Measurements from ENCODE around the gene TENM4.
"Not testable (repeated sequence)": the region's sequence is repeated elsewhere in the genome, so short reads cannot be mapped to it uniquely, and the experiment has no call there.

The TENM4 gene

DNA sequence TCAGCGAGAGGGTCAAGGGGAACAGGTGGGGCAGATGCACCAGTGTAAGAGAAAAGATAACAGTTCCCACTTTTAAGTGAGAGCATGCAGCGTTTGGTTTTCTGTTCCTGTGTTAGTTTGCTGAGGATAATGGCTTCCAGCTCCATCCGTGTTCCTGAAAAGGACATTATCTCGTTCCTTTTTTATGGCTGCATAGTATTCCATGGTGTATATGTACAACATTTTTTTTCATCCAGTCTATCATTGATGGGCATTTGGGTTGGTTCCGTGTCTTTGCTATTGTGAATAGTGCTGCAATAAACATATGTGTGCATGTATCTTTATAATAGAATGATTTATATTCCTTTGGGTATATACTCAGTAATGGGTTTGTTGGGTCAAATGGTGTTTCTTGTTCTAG lies 218.7 kb downstream of the TENM4 start:
- in situ Hi-C loops (cut with MboI; ENCODE audit: low sequenced_read_pairs) = not testable (repeated sequence)

DNA sequence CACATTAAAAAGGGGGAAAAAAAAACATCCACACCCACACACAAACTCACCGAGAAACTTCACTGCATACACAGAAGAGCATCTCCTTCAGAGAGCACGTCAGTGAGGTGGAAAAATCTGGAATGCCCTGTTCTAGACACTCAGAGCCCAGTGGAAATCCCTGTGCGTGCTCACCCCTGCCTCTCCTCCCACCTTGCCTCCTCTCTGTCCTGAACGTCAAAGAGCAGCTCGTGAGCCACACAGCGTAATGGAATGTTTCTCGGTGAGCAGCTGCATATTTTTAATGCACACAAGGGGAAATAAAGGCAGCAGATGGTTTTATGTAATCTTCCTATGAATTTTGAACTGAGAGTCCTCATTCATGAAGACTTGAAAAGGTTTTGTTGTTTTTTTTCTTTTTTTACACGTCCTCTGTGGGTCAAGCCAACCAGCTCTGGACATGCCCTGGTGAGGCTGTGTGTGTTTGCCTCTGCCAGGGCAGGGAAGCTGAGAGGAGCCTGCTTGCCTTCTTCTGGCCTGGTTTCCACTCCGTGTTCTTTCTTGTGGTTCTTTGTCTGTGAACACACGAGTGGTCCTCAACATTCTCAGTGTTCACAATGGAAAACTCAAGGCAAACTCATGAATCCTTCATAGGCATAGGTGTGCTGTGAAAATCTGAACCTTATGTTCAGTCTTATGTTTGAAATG lies 219.2 kb downstream of the TENM4 start:
- in situ Hi-C loops (cut with MboI; ENCODE audit: low sequenced_read_pairs) = no loop called here

- in situ Hi-C loops (cut with MboI; ENCODE audit: low sequenced_read_pairs) = no loop called here
These were observed 220.7 kb downstream of the TENM4 start for GRCh38 chr11:79220171-79220570.

DNA sequence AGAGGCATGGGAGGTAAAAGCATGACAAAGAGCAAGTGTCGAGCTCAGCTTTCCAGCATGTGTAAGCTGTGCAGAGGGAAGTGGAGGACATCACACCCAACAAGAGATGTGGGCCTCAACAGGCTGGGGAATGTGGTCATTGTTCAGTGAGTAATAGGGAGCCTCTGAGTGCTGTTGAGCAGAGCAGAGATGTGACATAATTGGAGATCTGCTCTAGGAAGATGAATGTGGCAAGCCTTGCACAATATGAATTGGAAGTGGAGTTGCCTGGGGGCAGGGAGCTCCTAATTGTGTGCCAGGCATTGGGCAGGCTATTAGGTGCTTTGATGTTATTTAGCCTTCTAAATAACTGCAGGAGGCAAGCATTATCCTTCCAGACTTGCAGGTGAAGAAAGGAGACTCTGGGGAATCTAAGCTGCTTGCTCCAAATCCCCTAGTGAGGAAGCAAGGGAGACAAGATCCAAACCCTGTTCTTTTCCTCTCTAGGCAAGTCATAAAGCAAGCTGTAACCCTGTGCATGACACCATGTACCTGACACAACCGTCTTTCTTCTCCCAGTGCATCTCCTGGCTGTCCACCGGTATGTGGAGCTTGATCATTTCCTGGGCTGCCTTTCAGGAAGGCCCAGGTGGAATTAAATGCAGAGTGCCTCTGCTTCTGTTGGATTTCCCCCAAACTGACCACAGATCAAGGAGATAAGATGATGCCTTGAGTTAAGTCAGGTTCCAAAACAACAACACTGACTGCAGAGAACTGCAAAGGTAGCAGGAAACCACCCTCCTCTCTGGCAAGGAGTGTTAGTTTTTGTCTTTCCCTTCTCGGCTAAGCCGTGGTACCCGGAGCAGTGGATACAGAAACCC lies 221.4 kb downstream of the TENM4 start:
- in situ Hi-C loops (cut with MboI; ENCODE audit: low sequenced_read_pairs) = no loop called here

- in situ Hi-C loops (cut with MboI; ENCODE audit: low sequenced_read_pairs) = no loop called here
These were observed 228.1 kb downstream of the TENM4 start for GRCh38 chr11:79212741-79213190.

- in situ Hi-C loops (cut with MboI; ENCODE audit: low sequenced_read_pairs) = no loop called here
These were observed 231.1 kb downstream of the TENM4 start for GRCh38 chr11:79209540-79210266.

DNA sequence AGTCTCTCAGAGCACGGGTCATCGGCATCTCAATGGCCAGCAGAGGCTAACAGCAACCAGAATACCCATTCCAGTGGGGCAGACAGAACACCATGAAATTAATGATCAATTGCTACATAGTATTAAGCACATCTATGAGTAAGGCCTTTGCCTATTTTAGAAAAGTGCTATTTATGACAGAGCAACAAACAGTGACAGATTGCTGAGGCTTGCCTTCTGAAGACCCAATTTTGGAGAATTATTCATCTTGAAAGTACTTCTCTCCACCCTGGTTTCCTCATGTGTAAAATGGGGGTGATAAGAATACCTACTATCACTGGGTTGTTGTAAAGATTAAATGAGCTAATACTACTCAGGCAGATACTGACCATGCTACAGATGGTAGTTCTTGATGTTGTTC lies 232.7 kb downstream of the TENM4 start:
- in situ Hi-C loops (cut with MboI; ENCODE audit: low sequenced_read_pairs) = no loop called here

DNA sequence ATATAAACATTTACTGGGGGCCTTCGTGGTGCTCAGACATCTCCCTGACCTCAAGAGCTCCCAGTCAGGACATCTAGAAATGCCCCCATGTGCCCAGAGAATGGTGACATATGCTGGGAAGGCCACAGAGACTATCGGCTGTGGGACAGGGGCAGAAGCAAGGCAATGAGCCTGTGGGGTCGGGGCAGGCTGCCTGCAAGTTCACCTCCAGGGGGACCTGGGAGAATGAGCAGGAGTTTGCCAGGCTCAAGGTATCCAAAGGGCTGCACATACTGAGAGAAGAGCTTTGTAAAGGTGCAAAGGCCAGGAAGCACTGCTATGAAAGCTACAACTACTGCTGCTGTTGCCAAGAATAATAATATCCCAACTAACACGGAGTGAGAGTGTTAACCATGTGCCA lies 233.9 kb downstream of the TENM4 start:
- in situ Hi-C loops (cut with MboI; ENCODE audit: low sequenced_read_pairs) = no loop called here

DNA sequence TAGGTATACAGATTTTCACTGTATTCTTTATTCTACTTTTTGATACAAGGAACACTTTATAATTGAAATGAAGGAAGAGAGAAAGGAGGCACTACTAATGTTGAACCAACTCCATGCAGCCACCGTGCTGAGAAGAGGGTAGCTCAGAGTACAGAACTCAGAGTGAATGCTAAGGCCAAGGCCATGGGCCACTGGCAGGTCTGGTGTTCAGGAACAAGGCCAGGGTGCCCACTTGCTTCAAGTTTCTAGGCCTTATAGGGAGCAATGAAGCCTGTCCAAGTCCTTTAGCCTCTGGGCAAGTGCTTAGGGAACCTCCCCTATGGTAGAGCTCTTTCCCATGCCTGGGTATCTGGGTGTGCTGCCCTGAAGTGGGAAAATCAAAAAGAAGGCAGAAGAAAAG lies 235.0 kb downstream of the TENM4 start:
- in situ Hi-C loops (cut with MboI; ENCODE audit: low sequenced_read_pairs) = no loop called here

DNA sequence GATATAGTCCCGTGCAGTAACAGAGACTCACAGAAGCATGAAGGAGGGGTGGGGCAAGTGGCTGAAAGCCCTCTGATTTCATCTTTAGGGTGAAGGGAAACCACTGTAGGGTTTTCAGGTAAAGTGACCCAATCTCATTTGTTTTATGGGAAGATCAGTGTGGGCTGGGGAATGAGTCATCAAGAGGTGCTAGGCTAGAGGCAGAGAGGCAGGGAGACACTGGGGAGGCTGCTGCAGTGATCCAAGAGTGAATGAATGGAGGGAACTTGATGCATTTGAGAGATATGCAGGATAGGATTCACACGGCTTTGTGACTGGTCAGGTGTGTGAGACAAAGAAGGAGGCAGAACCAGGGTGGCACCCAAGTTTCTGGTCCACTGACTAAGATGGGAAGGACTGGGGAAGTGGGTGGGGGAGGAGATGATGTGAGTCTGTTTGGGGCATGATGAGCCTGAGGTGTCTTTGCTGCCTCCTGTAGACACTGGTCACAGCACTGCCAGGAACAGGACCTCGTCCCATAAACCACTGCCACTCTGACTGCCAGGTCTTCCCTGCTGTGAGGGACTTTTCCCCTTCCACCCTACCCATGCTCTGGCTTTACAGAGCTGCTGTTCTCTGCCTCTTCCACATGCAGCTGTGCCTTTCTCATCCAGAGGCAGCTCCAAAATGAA lies 239.0 kb downstream of the TENM4 start:
- in situ Hi-C loops (cut with MboI; ENCODE audit: low sequenced_read_pairs) = no loop called here

DNA sequence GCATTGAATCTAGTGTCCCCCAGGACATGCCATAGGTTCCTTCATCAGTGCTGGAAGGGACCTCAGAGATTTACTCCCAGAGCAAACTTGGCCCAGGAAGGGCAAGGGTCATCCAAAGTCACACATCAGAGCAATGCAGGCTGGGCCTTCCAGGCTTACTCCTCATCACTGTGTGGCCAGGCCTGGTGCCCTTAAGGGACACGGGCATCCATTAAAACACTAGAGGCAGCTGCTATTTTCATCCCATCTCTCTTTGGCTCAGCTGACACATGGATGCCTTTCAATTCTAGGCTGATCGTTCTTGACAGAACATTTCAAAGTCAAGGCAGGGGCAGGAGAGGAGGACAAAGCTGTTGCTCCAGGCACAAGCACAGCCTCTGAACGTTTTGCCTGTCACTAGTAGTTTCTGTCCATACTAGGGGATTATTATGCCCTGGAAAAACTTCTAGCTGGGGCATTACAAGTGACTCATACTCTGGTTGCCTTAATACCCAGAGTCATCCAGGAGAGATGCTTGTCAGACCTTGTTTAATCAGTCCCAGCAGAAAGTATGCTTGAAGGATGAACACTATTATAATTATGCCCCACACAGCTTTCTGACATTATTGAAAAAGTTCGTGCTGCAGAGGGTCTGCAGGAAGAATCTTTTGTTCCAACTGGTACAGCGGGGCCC lies 240.3 kb downstream of the TENM4 start:
- in situ Hi-C loops (cut with MboI; ENCODE audit: low sequenced_read_pairs) = no loop called here

DNA sequence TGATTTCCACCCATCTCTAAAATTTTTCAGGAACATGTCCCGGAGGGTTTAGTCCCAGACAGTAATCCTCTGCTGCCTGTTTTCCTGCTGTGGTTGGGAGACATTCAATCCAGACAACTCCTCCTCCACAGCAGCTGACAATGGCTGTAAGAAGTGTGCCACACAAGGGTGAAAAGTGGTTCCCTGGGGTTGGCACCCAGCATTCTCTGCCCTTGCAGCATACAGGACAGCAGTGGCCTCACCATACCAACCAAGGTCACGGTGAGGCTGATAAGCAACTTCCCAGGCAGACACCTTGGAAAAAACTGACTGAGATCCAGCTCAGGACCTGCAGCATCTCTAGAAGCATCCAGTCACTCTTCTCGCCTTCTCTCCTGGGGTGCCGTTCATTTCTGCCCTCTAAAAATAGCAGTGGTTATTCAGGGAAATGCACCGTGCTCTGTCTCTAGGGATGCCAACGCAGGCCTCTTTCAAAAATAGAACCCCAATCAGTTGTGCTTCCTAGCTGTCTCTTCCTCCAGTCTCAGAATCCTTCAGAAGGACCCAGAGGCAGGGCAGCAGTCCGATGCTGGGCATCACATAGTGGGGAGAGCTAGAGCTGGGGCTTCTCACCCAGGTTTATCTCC lies 241.0 kb downstream of the TENM4 start:
- in situ Hi-C loops (cut with MboI; ENCODE audit: low sequenced_read_pairs) = no loop called here

- in situ Hi-C loops (cut with MboI; ENCODE audit: low sequenced_read_pairs) = no loop called here
These were observed 242.0 kb downstream of the TENM4 start for GRCh38 chr11:79198898-79199250.

- in situ Hi-C loops (cut with MboI; ENCODE audit: low sequenced_read_pairs) = no loop called here
These were observed 242.5 kb downstream of the TENM4 start for GRCh38 chr11:79198203-79198897.

GRCh38 chr11:79196950-79197349 lies 243.9 kb downstream of the TENM4 start:
- in situ Hi-C loops (cut with MboI; ENCODE audit: low sequenced_read_pairs) = no loop called here

- in situ Hi-C loops (cut with MboI; ENCODE audit: low sequenced_read_pairs) = no loop called here
These were observed 245.6 kb downstream of the TENM4 start for GRCh38 chr11:79195209-79195608.

- in situ Hi-C loops (cut with MboI; ENCODE audit: low sequenced_read_pairs) = no loop called here
These were observed 247.0 kb downstream of the TENM4 start for GRCh38 chr11:79193663-79194310.

DNA sequence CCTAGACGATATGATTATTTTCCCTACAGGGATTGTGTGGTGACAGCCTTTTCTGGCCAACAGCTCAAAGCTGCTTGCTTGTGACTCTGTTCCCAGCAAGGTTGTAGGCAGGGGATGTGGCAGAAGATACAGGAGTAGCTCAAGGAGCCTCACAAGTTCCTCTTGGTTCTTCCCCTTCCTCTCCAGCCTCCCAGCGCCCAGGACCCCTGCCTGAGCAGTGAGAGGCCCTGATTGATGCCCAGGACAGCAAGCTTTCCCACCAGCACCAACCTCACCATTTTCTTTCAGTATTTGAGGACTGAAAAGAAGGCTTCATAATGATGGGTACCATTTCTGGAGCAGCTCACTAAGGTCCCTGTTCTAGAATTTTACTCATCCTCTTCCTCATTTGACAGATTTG lies 248.0 kb downstream of the TENM4 start:
- in situ Hi-C loops (cut with MboI; ENCODE audit: low sequenced_read_pairs) = no loop called here

DNA sequence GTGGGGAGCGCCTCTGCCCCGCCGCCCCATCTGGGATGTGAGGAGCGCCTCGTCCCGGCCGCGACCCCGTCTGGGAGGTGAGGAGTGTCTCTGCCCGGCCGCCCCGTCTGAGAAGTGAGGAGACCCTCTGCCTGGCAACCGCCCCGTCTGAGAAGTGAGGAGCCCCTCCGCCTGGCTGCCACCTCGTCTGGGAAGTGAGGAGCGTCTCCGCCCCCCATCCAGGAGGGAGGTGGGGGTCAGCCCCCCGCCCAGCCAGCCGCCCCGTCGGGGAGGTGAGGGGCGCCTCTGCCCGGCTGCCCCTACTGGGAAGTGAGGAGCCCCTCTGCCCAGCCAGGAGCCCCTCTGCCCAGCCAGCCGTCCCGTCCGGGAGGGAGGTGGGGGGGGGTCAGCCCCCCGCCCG lies 249.1 kb downstream of the TENM4 start:
- in situ Hi-C loops (cut with MboI; ENCODE audit: low sequenced_read_pairs) = not testable (repeated sequence)
